ENCODE results near the gene SRSF9.

SRSF9 gene

DNA sequence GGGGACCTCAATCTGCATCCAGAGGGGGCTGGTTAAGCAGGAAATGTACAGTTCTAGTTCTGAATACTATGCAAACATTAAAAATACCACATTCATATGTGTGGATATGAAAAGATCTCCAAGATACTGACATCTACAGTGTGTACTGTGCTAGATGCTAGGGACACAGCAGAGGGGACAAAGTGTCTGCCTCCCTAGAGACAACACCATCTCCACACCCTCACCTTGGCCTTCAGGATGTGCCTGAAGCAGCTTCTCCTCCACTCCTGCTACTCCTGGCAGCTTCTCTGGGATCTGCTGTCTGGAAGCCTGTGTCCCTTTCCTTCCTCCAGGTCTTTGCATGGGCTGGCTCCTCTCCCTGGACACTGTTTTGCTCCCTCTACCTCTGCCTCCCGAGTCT lies 10.7 kb upstream of the SRSF9 start:
- peak overlapping the region; percentile 19; the same call in 1 of the 2 replicates for H3K27ac ChIP-seq
- TF ChIP-seq CTCF (conservative IDR thresholded peaks at IDR 0.05) = no peak

DNA sequence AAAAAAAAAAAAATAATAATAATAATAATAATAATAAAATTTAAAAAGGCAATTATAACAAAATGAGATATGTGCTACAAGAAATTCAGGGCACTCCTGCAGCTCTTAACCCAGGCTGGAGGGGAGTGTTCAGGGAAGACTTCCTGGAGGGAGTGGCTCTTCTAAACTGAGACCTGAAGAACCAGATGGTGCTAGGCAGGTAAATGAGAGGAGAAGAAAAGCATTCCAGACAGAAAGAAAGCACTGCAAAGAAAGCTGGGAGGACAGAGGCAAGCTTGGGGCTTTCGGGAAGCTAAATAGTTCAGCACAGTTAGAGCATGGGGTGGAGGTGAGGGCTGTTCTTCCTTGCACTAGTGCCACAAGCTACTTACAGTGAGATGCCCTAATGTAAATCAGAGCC lies 9.9 kb upstream of the SRSF9 start:
- no peak overlapping the region for H3K27ac ChIP-seq
- no peak for TF ChIP-seq CTCF (conservative IDR thresholded peaks at IDR 0.05)

- H3K27ac ChIP-seq = peak overlapping the region; percentile 88
- TF ChIP-seq CTCF (conservative IDR thresholded peaks at IDR 0.05) = no peak
These were observed 6.1 kb upstream of the SRSF9 start for GRCh38 chr12:120475643-120476042.

DNA sequence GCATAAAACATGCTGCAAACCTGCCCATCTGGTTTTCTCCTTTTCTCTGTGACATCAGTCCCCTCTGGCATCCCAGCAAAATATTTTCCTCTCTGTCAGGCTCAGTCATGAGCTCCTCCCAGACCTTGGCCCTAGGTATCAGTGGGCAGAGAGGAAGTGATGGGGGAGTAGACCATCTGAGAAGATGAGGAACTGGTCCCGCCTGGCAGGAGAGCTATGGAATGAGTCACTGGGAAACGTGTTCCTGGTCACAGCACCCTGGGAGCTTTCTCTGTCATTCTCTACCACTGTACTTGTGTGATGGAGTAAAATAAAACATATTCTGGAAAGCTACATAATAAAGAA lies 5.0 kb upstream of the SRSF9 start:
- H3K27ac ChIP-seq = peak overlapping the region; percentile 88
- TF ChIP-seq CTCF (conservative IDR thresholded peaks at IDR 0.05) = no peak

DNA sequence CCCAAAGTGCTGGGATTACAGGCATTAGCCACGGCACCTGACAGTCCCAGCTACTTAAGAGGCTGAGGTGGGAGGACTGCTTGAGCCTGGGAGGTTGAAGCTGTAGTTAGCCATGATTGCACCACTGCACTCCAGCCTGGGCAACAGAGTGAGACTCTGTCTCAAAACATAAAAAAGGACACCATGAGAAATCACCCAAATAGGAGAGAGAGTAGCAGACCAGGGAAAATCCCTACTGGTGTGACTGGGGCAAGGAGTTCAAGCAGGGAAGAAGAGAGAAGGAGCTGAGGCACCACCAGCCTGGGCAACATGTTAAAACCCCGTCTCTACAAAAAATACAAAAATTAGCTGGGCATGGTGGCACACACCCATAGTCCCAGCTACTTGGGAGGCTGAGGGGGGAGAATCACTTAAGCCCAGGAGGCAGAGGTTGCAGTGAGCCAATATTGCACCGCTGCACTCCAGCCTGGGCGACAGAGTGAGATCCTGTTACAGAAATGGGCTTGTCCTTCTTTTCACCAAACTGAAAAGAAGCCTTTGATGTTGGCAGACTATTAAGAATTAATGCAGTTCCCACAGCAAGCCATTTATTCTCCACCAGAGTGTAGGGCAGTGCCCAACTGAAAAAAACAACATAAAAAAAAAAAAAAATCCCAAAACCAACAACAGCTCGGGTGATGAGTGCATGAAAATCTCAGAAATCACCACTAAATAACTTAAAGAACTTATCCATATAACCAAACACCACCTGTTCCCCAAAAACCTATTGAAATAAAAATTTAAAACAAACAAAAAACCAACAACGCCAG lies 4.5 kb upstream of the SRSF9 start:
- TF ChIP-seq CTCF (conservative IDR thresholded peaks at IDR 0.05) = no peak
- H3K27ac ChIP-seq = peak overlapping the region; percentile 88

- peak overlapping the region; percentile 88 for H3K27ac ChIP-seq
- no peak for TF ChIP-seq CTCF (conservative IDR thresholded peaks at IDR 0.05)
These were observed 3.0 kb upstream of the SRSF9 start for GRCh38 chr12:120472521-120472920.

GRCh38 chr12:120470150-120470784 lies 719 bp upstream of the SRSF9 start:
- peak overlapping the region; percentile 98 for H3K27ac ChIP-seq
- no peak for TF ChIP-seq CTCF (conservative IDR thresholded peaks at IDR 0.05)

Measured in VCaP (cell line).